HG02870 (cell line): ENCODE results near the gene DNAJC13.
A peak's percentile ranks its signal among the peaks of the same experiment; 100 is the strongest.

Source experiments
- ATAC-seq: cut with Tn5 transposase; IDR thresholded peaks from one replicate; pipeline ENCODE4 v1.9.1; 2021; ENCODE audit warnings: mild to moderate bottlenecking, moderate library complexity; ENCODE audit not compliant: unreplicated experiment

DNAJC13 gene

GRCh38 chr3:132461544-132461943 lies 44.2 kb downstream of the DNAJC13 start:
- no peak for ATAC-seq

DNA sequence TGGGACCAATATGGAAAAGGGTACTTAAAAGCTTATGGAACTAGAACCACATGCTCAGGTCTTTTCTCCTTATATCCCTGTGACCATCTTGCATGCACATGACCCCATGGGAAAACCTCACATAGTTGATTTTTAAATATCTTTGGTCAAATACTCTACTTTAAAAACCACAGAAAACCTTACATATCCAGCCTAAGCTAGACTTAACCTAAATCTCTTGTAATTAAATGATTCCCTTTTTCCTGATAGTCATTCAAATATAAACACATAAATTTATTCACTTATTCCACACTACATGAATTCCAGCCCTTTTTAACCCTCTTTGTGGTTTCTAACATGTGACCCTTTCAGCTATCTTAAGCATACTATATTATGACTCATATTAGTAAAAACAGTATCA lies 46.8 kb downstream of the DNAJC13 start:
- ATAC-seq = no peak

DNA sequence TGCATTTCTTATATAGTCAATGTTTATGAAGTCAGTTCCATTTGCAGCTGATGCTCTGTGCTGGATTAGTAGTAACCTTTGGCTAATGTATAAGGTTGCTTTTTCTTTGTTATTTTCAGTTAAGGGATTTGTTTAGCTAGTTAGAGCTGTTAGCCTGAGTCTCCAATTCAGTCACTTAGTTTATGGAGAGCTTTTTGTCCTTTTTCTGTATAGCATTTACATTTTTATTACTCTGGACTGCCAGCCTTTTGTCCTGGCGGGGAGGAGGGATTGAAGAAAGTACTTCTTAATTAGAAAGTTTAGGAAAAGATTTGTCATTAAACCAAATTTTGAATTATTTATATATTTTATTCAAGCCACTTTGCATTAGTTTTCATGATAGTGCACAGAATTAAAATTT lies 52.0 kb downstream of the DNAJC13 start:
- no peak for ATAC-seq

DNA sequence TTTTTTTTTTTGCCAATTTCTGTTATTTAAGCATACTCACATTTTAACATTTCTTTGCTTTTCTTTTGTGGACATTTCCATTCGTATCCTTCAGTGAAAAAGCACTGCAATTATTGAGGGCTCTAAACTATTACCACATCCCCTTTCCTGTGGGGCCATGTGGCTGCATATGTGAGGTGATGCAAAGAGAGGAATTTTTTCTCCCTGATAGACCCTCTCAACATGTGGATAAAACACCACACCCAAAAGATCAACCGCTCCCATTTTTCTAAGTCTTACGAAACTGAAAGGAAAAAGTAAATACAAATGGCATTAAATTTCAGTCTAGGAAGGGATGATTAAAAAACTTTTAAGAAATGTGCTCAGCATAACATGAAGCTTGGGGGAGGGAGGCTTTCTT lies 68.8 kb downstream of the DNAJC13 start:
- no peak for ATAC-seq

- no peak for ATAC-seq
Observed at GRCh38 chr3:132488151-132488550, 70.8 kb downstream of the DNAJC13 start.

- ATAC-seq = no peak
Observed at GRCh38 chr3:132499071-132499470, 81.8 kb downstream of the DNAJC13 start.

GRCh38 chr3:132503559-132503958 lies 86.3 kb downstream of the DNAJC13 start:
- ATAC-seq = no peak

GRCh38 chr3:132504375-132504933 lies 87.2 kb downstream of the DNAJC13 start:
- ATAC-seq = no peak

- ATAC-seq = no peak
Observed at GRCh38 chr3:132507657-132508056, 90.4 kb downstream of the DNAJC13 start.

- ATAC-seq = no peak
Observed at GRCh38 chr3:132509096-132509495, 91.8 kb downstream of the DNAJC13 start.

- ATAC-seq = no peak
Observed at GRCh38 chr3:132509506-132509905, 92.2 kb downstream of the DNAJC13 start.

GRCh38 chr3:132513057-132513456 lies 95.8 kb downstream of the DNAJC13 start:
- ATAC-seq = no peak

GRCh38 chr3:132517311-132517710 lies 100.0 kb downstream of the DNAJC13 start:
- no peak for ATAC-seq

DNA sequence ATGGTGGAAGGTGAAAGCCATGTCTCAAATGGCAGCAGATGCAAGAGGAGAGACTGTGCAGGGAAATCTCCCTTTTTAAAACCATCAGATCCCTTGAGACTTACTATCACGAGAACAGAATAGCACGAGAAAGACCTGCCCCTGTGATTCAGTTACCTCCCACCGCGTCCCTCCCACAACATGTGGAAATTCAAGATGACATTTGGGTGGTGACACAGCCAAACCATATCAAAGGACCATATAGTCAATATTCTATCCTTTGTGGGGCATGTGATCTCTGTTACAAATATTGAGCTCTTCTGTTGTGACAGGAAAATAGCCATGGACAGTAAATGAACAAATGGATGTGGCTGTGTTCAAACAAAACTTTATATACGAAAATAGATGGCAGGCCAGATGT lies 102.6 kb downstream of the DNAJC13 start:
- ATAC-seq = no peak

- ATAC-seq = no peak
Observed at GRCh38 chr3:132521901-132522300, 104.6 kb downstream of the DNAJC13 start.

GRCh38 chr3:132522353-132522752 lies 105.1 kb downstream of the DNAJC13 start:
- peak; percentile 73 for ATAC-seq

DNA sequence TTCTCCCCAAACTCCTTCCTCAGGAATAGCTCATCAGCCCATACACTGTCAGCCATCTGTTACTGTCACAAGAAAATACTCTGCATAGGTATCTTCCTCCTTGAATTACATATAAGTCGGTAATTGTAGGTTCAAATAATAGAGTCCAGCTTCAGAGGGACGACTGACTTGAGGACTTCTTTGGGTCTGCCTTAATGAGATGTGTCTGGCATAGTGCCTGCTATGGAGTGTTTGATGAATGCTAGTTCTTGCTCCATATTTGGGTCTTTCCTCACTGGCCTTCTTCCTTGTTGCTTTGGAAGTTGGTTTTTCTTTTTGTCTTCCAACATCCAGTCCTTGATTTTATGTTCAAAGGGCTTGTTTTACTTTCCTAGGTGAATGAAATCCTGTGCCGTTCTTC lies 113.3 kb downstream of the DNAJC13 start:
- no peak for ATAC-seq

DNA sequence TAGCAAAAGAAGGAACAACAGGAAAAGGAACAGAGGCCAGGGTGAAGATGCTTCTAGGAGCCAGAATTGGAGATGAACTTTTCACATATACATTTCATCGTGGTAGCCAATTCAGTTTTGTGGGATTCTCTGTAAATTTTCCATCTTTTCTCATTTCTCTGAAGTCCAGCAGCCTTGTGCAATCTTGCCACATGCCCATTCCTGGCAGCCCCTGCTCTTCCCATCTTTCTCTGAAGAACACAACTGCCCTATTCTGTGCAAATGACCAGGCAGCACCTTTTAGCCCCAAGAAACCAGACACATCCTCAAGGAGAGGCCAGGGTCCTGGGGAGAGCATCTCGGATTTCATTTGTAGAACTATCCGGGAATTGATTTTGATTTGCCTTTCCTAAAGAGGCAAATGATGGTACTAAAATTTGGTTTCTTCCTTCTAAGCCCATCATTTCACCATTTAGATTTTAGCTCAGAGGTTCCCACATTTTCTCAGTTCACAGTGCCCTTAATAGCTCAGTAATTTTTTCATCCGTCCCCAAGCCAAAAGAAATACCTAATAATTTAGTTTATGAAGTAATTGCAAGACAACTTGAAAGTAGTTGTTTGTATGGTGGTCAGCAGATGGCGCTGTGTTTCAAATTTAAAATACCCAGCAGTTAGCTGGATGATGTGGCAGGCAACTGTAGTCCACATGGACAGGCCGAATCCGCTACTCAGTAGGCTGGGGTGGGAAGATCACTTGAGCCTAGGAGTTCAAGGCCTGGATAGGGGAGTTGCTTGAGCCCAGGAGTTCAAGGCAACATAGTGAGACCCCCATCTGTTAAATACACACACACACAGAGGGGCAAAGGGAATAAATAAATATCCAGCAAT lies 118.5 kb downstream of the DNAJC13 start:
- ATAC-seq = no peak

- no peak for ATAC-seq
Observed at GRCh38 chr3:132536442-132537153, 119.3 kb downstream of the DNAJC13 start.

- ATAC-seq = no peak
Observed at GRCh38 chr3:132537297-132537696, 120.0 kb downstream of the DNAJC13 start.

GRCh38 chr3:132538072-132538471 lies 120.8 kb downstream of the DNAJC13 start:
- ATAC-seq = no peak

DNA sequence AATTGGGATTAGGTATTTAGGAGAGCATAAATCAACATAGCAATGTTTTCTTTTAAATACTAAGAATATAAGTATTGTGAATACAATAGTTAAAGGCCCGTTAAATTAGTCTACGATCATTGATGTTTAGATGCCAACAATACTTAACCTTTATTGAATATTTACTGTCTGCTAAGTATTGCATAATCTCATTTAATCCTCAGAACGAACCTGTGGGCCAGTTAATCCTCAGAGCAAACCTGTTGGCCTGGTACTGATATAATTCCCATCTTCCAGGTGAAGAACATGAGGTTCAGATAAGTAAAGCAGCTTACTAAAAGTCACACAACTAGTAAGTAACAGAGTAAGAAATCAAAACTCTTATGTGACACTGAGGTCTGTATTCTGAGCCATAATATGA lies 122.4 kb downstream of the DNAJC13 start:
- no peak for ATAC-seq
